ENCODE results near the gene GABBR2.

- TF ChIP-seq CTCF (IDR thresholded peaks at IDR 0.05; ENCODE audit: low read depth, low read length) (no peak), EZH2phosphoT487 (IDR thresholded peaks at IDR 0.05; ENCODE audit: low read depth) (no peak)
Measured at GRCh38 chr9:98514841-98515240, 193.9 kb downstream of the GABBR2 start.

Data from OCI-LY3 (cell line).